ENCODE results near the gene PFKFB1.

PFKFB1 gene

GRCh38 chrX:54950730-54951375, 43.1 kb downstream of the PFKFB1 start:
- H3K9me3 ChIP-seq (ENCODE audit: control insufficient read depth in 1 of 2, low read length in 2 of 2): no peaks in the 10 kb centered on the region

GRCh38 chrX:54945224-54945623, 48.8 kb downstream of the PFKFB1 start:
- H3K9me3 ChIP-seq (ENCODE audit: control insufficient read depth in 1 of 2, low read length in 2 of 2): no peaks in the 10 kb centered on the region
- no peaks in the 10 kb centered on the region for H3K4me1 ChIP-seq (ENCODE audit: control insufficient read depth in 1 of 2, insufficient read depth in 2 of 2, low read length in 2 of 2)
- H3K9ac ChIP-seq (ENCODE audit: low read depth in 1 of 2, low read length in 2 of 2): no peak overlapping the region
- no peak overlapping the region for H3K27ac ChIP-seq (ENCODE audit: low read depth, low read length)
- H3K36me3 ChIP-seq (ENCODE audit: control insufficient read depth in 1 of 2, insufficient read depth in 2 of 2, low read length in 2 of 2): no peaks in the 10 kb centered on the region
- H3K27me3 ChIP-seq (ENCODE audit: control insufficient read depth in 1 of 2, insufficient read depth in 2 of 2, low read length in 2 of 2): no peaks in the 10 kb centered on the region
- H3K4me3 ChIP-seq (ENCODE audit: low read depth in 1 of 2, low read length in 2 of 2): no peak overlapping the region

More at GRCh38 chrX:54950730-54951375, 43.1 kb downstream of the PFKFB1 start:
- Histone ChIP-seq H3K27me3 (ENCODE audit: control insufficient read depth in 1 of 2, insufficient read depth in 2 of 2, low read length in 2 of 2) (no peaks in the 10 kb centered on the region), H3K4me3 (ENCODE audit: low read depth in 1 of 2, low read length in 2 of 2) (no peak overlapping the region), H3K4me1 (ENCODE audit: control insufficient read depth in 1 of 2, insufficient read depth in 2 of 2, low read length in 2 of 2) (no peaks in the 10 kb centered on the region), H3K9ac (ENCODE audit: low read depth in 1 of 2, low read length in 2 of 2) (no peak overlapping the region), H3K36me3 (ENCODE audit: control insufficient read depth in 1 of 2, insufficient read depth in 2 of 2, low read length in 2 of 2) (no peaks in the 10 kb centered on the region), H3K27ac (ENCODE audit: low read depth, low read length) (no peak overlapping the region)

GRCh38 chrX:54944816-54945215, 49.2 kb downstream of the PFKFB1 start:
- H3K9me3 ChIP-seq (ENCODE audit: control insufficient read depth in 1 of 2, low read length in 2 of 2): no peaks in the 10 kb centered on the region
- H3K27ac ChIP-seq (ENCODE audit: low read depth, low read length): no peak overlapping the region
- no peaks in the 10 kb centered on the region for H3K36me3 ChIP-seq (ENCODE audit: control insufficient read depth in 1 of 2, insufficient read depth in 2 of 2, low read length in 2 of 2)
- H3K4me3 ChIP-seq (ENCODE audit: low read depth in 1 of 2, low read length in 2 of 2): no peak overlapping the region
- no peaks in the 10 kb centered on the region for H3K4me1 ChIP-seq (ENCODE audit: control insufficient read depth in 1 of 2, insufficient read depth in 2 of 2, low read length in 2 of 2)
- no peak overlapping the region for H3K9ac ChIP-seq (ENCODE audit: low read depth in 1 of 2, low read length in 2 of 2)
- H3K27me3 ChIP-seq (ENCODE audit: control insufficient read depth in 1 of 2, insufficient read depth in 2 of 2, low read length in 2 of 2): no peaks in the 10 kb centered on the region

- no peaks in the 10 kb centered on the region for H3K27me3 ChIP-seq (ENCODE audit: control insufficient read depth in 1 of 2, insufficient read depth in 2 of 2, low read length in 2 of 2)
- H3K9me3 ChIP-seq (ENCODE audit: control insufficient read depth in 1 of 2, low read length in 2 of 2): no peaks in the 10 kb centered on the region
- H3K9ac ChIP-seq (ENCODE audit: low read depth in 1 of 2, low read length in 2 of 2): no peak overlapping the region
- no peak overlapping the region for H3K27ac ChIP-seq (ENCODE audit: low read depth, low read length)
- H3K4me3 ChIP-seq (ENCODE audit: low read depth in 1 of 2, low read length in 2 of 2): no peak overlapping the region
- no peaks in the 10 kb centered on the region for H3K36me3 ChIP-seq (ENCODE audit: control insufficient read depth in 1 of 2, insufficient read depth in 2 of 2, low read length in 2 of 2)
- H3K4me1 ChIP-seq (ENCODE audit: control insufficient read depth in 1 of 2, insufficient read depth in 2 of 2, low read length in 2 of 2): no peaks in the 10 kb centered on the region
Observed at GRCh38 chrX:54937416-54937815, 56.6 kb downstream of the PFKFB1 start.

GRCh38 chrX:54935306-54935705, 58.7 kb downstream of the PFKFB1 start:
- Histone ChIP-seq H3K4me1 (ENCODE audit: control insufficient read depth in 1 of 2, insufficient read depth in 2 of 2, low read length in 2 of 2) (no peaks in the 10 kb centered on the region), H3K9ac (ENCODE audit: low read depth in 1 of 2, low read length in 2 of 2) (no peak overlapping the region), H3K27ac (ENCODE audit: low read depth, low read length) (no peak overlapping the region), H3K9me3 (ENCODE audit: control insufficient read depth in 1 of 2, low read length in 2 of 2) (no peaks in the 10 kb centered on the region), H3K36me3 (ENCODE audit: control insufficient read depth in 1 of 2, insufficient read depth in 2 of 2, low read length in 2 of 2) (no peaks in the 10 kb centered on the region), H3K27me3 (ENCODE audit: control insufficient read depth in 1 of 2, insufficient read depth in 2 of 2, low read length in 2 of 2) (no peaks in the 10 kb centered on the region), H3K4me3 (ENCODE audit: low read depth in 1 of 2, low read length in 2 of 2) (no peak overlapping the region)

- H3K36me3 ChIP-seq (ENCODE audit: control insufficient read depth in 1 of 2, insufficient read depth in 2 of 2, low read length in 2 of 2): no peaks in the 10 kb centered on the region
- H3K9me3 ChIP-seq (ENCODE audit: control insufficient read depth in 1 of 2, low read length in 2 of 2): no peaks in the 10 kb centered on the region
- no peak overlapping the region for H3K27ac ChIP-seq (ENCODE audit: low read depth, low read length)
- H3K9ac ChIP-seq (ENCODE audit: low read depth in 1 of 2, low read length in 2 of 2): no peak overlapping the region
- no peaks in the 10 kb centered on the region for H3K27me3 ChIP-seq (ENCODE audit: control insufficient read depth in 1 of 2, insufficient read depth in 2 of 2, low read length in 2 of 2)
- no peak overlapping the region for H3K4me3 ChIP-seq (ENCODE audit: low read depth in 1 of 2, low read length in 2 of 2)
- no peaks in the 10 kb centered on the region for H3K4me1 ChIP-seq (ENCODE audit: control insufficient read depth in 1 of 2, insufficient read depth in 2 of 2, low read length in 2 of 2)
Observed at GRCh38 chrX:54934890-54935289, 59.1 kb downstream of the PFKFB1 start.

GRCh38 chrX:54934058-54934457, 59.9 kb downstream of the PFKFB1 start:
- no peak overlapping the region for H3K27ac ChIP-seq (ENCODE audit: low read depth, low read length)

GRCh38 chrX:54933150-54933826, 60.7 kb downstream of the PFKFB1 start:
- Histone ChIP-seq H3K27ac (ENCODE audit: low read depth, low read length) (no peak overlapping the region), H3K27me3 (ENCODE audit: control insufficient read depth in 1 of 2, insufficient read depth in 2 of 2, low read length in 2 of 2) (no peaks in the 10 kb centered on the region), H3K4me3 (ENCODE audit: low read depth in 1 of 2, low read length in 2 of 2) (no peak overlapping the region), H3K4me1 (ENCODE audit: control insufficient read depth in 1 of 2, insufficient read depth in 2 of 2, low read length in 2 of 2) (no peaks in the 10 kb centered on the region), H3K9me3 (ENCODE audit: control insufficient read depth in 1 of 2, low read length in 2 of 2) (no peaks in the 10 kb centered on the region), H3K36me3 (ENCODE audit: control insufficient read depth in 1 of 2, insufficient read depth in 2 of 2, low read length in 2 of 2) (no peaks in the 10 kb centered on the region), H3K9ac (ENCODE audit: low read depth in 1 of 2, low read length in 2 of 2) (no peak overlapping the region)

More at GRCh38 chrX:54934058-54934457, 59.9 kb downstream of the PFKFB1 start:
- no peak overlapping the region for H3K9ac ChIP-seq (ENCODE audit: low read depth in 1 of 2, low read length in 2 of 2)
- H3K27me3 ChIP-seq (ENCODE audit: control insufficient read depth in 1 of 2, insufficient read depth in 2 of 2, low read length in 2 of 2): no peaks in the 10 kb centered on the region
- no peak overlapping the region for H3K4me3 ChIP-seq (ENCODE audit: low read depth in 1 of 2, low read length in 2 of 2)
- no peaks in the 10 kb centered on the region for H3K9me3 ChIP-seq (ENCODE audit: control insufficient read depth in 1 of 2, low read length in 2 of 2)
- no peaks in the 10 kb centered on the region for H3K36me3 ChIP-seq (ENCODE audit: control insufficient read depth in 1 of 2, insufficient read depth in 2 of 2, low read length in 2 of 2)
- H3K4me1 ChIP-seq (ENCODE audit: control insufficient read depth in 1 of 2, insufficient read depth in 2 of 2, low read length in 2 of 2): no peaks in the 10 kb centered on the region

GRCh38 chrX:54931107-54931506, 62.9 kb downstream of the PFKFB1 start:
- Histone ChIP-seq H3K36me3 (ENCODE audit: control insufficient read depth in 1 of 2, insufficient read depth in 2 of 2, low read length in 2 of 2) (no peaks in the 10 kb centered on the region), H3K4me1 (ENCODE audit: control insufficient read depth in 1 of 2, insufficient read depth in 2 of 2, low read length in 2 of 2) (no peaks in the 10 kb centered on the region), H3K27ac (ENCODE audit: low read depth, low read length) (no peak overlapping the region), H3K9me3 (ENCODE audit: control insufficient read depth in 1 of 2, low read length in 2 of 2) (no peaks in the 10 kb centered on the region), H3K27me3 (ENCODE audit: control insufficient read depth in 1 of 2, insufficient read depth in 2 of 2, low read length in 2 of 2) (no peaks in the 10 kb centered on the region), H3K4me3 (ENCODE audit: low read depth in 1 of 2, low read length in 2 of 2) (no peak overlapping the region), H3K9ac (ENCODE audit: low read depth in 1 of 2, low read length in 2 of 2) (no peak overlapping the region)

- Histone ChIP-seq H3K9me3 (ENCODE audit: control insufficient read depth in 1 of 2, low read length in 2 of 2) (no peaks in the 10 kb centered on the region), H3K4me1 (ENCODE audit: control insufficient read depth in 1 of 2, insufficient read depth in 2 of 2, low read length in 2 of 2) (no peaks in the 10 kb centered on the region), H3K9ac (ENCODE audit: low read depth in 1 of 2, low read length in 2 of 2) (no peak overlapping the region), H3K36me3 (ENCODE audit: control insufficient read depth in 1 of 2, insufficient read depth in 2 of 2, low read length in 2 of 2) (no peaks in the 10 kb centered on the region), H3K27me3 (ENCODE audit: control insufficient read depth in 1 of 2, insufficient read depth in 2 of 2, low read length in 2 of 2) (no peaks in the 10 kb centered on the region), H3K27ac (ENCODE audit: low read depth, low read length) (no peak overlapping the region), H3K4me3 (ENCODE audit: low read depth in 1 of 2, low read length in 2 of 2) (no peak overlapping the region)
Observed at GRCh38 chrX:54930291-54931049, 63.5 kb downstream of the PFKFB1 start.

Data from duodenal mucosa (tissue), 2 donors.